Motor neuron (in vitro differentiated cells): ENCODE results near the gene ALOXE3. TPM values are rescaled to one million over a fixed set of nuclear protein-coding genes. Genes with fewer than 3 reads are reported as not detected.
"Not testable (repeated sequence)": the region's sequence is repeated elsewhere in the genome, so short reads cannot be mapped to it uniquely, and the experiment has no call there.

Experiments
- ATAC-seq, 8 experiments: fragments of 200-7000 bp; cut with Tn5 transposase; replicated peaks in 6 of 8; 2 replicates each; pipeline ENCODE4 v1.8.0; 2021; ENCODE audit warnings: mild to moderate bottlenecking in 8 of 8, moderate library complexity in 8 of 8
- H3K27ac ChIP-seq, 2 donors: fragments of 250-450 bp; sonication (Bioruptor Pico); 2 replicates each; pipeline ENCODE4 v1.9.0; 2021; ENCODE audit warnings: antibody characterized with exemption in 2 of 2, mild to moderate bottlenecking in 2 of 2, moderate library complexity in 1 of 2
- H3K4me1 ChIP-seq, 2 donors: fragments of 250-450 bp; sonication (Bioruptor Pico); replicated peaks in 1 of 2; 2 replicates each; pipeline ENCODE4 v1.6.1; 2021; ENCODE audit warnings: antibody characterized with exemption in 2 of 2, mild to moderate bottlenecking in 2 of 2, moderate library complexity in 1 of 2
- H3K4me3 ChIP-seq, 5 donors: fragments of 250-450 bp; sonication (Bioruptor Pico); 2 replicates each; pipeline ENCODE4 v1.9.0; 2021; ENCODE audit warnings: antibody characterized with exemption in 5 of 5, mild to moderate bottlenecking in 5 of 5, moderate library complexity in 4 of 5
- WGBS, 10 experiments: fragments of 450-650 bp; shearing (Covaris generic); methylation state at CpG; one replicate each; pipeline ENCODE4 v1.0.0; 2022; 5-methylcytosine and 5-hydroxymethylcytosine counted together
- in situ Hi-C, 9 experiments: fragments of 400-800 bp; cut with MboI; loops; one replicate each; pipeline ENCODE4 v1.15.0; 2021; ENCODE audit warnings: low sequenced_read_pairs in 9 of 9, low pct_unique_long_range_greater_than_20kb in 2 of 9; ENCODE audit not compliant: unreplicated experiment in 9 of 9
- total RNA-seq, 8 experiments: library from RNA; unstranded; fragments of 300-600 nt; gene quantifications; 2 replicates each; pipeline versions ENCODE4 v1.2.3 to v1.2.4, GENCODE V29; 2022

The ALOXE3 gene
- total RNA-seq, 8 experiments from 2014 or later, result 0.15 to 0.95 (median 0.36) TPM; not detected in 1

GRCh38 chr17:8121407-8121680 is 3.0 kb upstream of the ALOXE3 start:
- in situ Hi-C loops, result no loop called here
- peak overlapping the region; percentile 49 to 74 (median 56) for H3K4me3 ChIP-seq
- no peak for ATAC-seq
- no peak overlapping the region for H3K27ac ChIP-seq
- H3K4me1 ChIP-seq, result peaks cover 6 to 18% of the 10 kb centered on the region in 2 donors
- 0% methylated on average over 2 of the region's 25 CpGs; no CpG with 5 or more reads in 9 of the 10 experiments for WGBS, 10 experiments

GRCh38 chr17:8120520-8121406 is 2.4 kb upstream of the ALOXE3 start:
- peak in 4 of 8 experiments; percentile 0 to 6 (median 1) for ATAC-seq
- Histone ChIP-seq H3K4me1 (peaks cover 6 to 18% of the 10 kb centered on the region in 2 donors), H3K4me3 (peak overlapping the region; percentile 49 to 74 (median 56)), H3K27ac (peak overlapping the region in 1 of 2 donors; percentile 24)
- in situ Hi-C loops, result no loop called here
- WGBS, 10 experiments, result 0 to 3% (median 1%) methylated on average over 6 to 28 of the region's 40 CpGs; no CpG with 5 or more reads in 3 of the 10 experiments

GRCh38 chr17:8119581-8120519 is 1.5 kb upstream of the ALOXE3 start:
- in situ Hi-C loops, result no loop called here
- Histone ChIP-seq H3K4me1 (peaks cover 5 to 13% of the 10 kb centered on the region in 2 donors), H3K27ac (peak overlapping the region in 1 of 2 donors; percentile 24), H3K4me3 (peak overlapping the region; percentile 49 to 74 (median 56))
- WGBS, 10 experiments, result 0 to 2% (median 0%) methylated on average over 8 to 28 of the region's 28 CpGs
- ATAC-seq, result peak; percentile 4 to 45 (median 23)

GRCh38 chr17:8118769-8119580 is 661 bp upstream of the ALOXE3 start:
- in situ Hi-C loops, result no loop called here
- peak; percentile 54 to 68 (median 63) for ATAC-seq
- Histone ChIP-seq H3K4me1 (peaks cover 0 to 6% of the 10 kb centered on the region in 2 donors), H3K27ac (peak overlapping the region; percentile 64 to 85), H3K4me3 (peak overlapping the region; percentile 49 to 74 (median 56))
- WGBS, 10 experiments, result 0 to 9% (median 0%) methylated on average over 1 to 25 of the region's 38 CpGs

GRCh38 chr17:8117367-8117979 is 841 bp downstream of the ALOXE3 start:
- ATAC-seq, result no peak
- in situ Hi-C loops, result no loop called here
- Histone ChIP-seq H3K27ac (no peak overlapping the region), H3K4me1 (no peaks in the 10 kb centered on the region), H3K4me3 (peak overlapping the region; percentile 49 to 74 (median 56))
- 0 to 41% (median 4%) methylated on average over 1 to 10 of the region's 18 CpGs; no CpG with 5 or more reads in 1 of the 10 experiments for WGBS, 10 experiments

- in situ Hi-C loops, result no loop called here
- WGBS, 10 experiments, result 50 to 100% (median 68%) methylated on average over 1 to 5 of the region's 18 CpGs; no CpG with 5 or more reads in 4 of the 10 experiments
- Histone ChIP-seq H3K4me1 (no peaks in the 10 kb centered on the region), H3K4me3 (no peak overlapping the region), H3K27ac (no peak overlapping the region)
- ATAC-seq, result no peak
Measured at GRCh38 chr17:8116776-8117175, 1.5 kb downstream of the ALOXE3 start.

GRCh38 chr17:8110907-8111306 is 7.4 kb downstream of the ALOXE3 start:
- Histone ChIP-seq H3K4me1 (peaks cover 0 to 3% of the 10 kb centered on the region in 2 donors), H3K4me3 (no peak overlapping the region), H3K27ac (no peak overlapping the region)
- WGBS, 10 experiments, result 55 to 100% (median 83%) methylated on average over 1 to 2 of the region's 6 CpGs; no CpG with 5 or more reads in 5 of the 10 experiments
- in situ Hi-C loops, result no loop called here
- no peak for ATAC-seq

- in situ Hi-C loops, result no loop called here
- Histone ChIP-seq H3K4me1 (peaks cover 0 to 3% of the 10 kb centered on the region in 2 donors), H3K4me3 (no peak overlapping the region), H3K27ac (no peak overlapping the region)
- ATAC-seq, result no peak
- WGBS, 10 experiments, result 0 to 70% (median 44%) methylated on average over 1 to 4 of the region's 10 CpGs; no CpG with 5 or more reads in 5 of the 10 experiments
Measured at GRCh38 chr17:8110456-8110804, 7.9 kb downstream of the ALOXE3 start.

- peaks cover 0 to 3% of the 10 kb centered on the region in 2 donors for H3K4me1 ChIP-seq
- WGBS, 10 experiments, result 0 to 20% (median 11%) methylated on average over 1 to 7 of the region's 63 CpGs; no CpG with 5 or more reads in 7 of the 10 experiments
- in situ Hi-C loops, result no loop called here
- peak; percentile 67 to 96 (median 80) for ATAC-seq
- no peak overlapping the region for H3K27ac ChIP-seq
- H3K4me3 ChIP-seq, result peak overlapping the region in 2 of 5 donors; percentile 13 to 17
Measured at GRCh38 chr17:8109661-8110455, 8.5 kb downstream of the ALOXE3 start.

- Histone ChIP-seq H3K27ac (no peak overlapping the region), H3K4me1 (peaks cover 0 to 3% of the 10 kb centered on the region in 2 donors), H3K4me3 (no peak overlapping the region)
- in situ Hi-C loops, result no loop called here
- 90 to 100% (median 91%) methylated on average over 4 to 9 of the region's 33 CpGs; no CpG with 5 or more reads in 7 of the 10 experiments for WGBS, 10 experiments
- ATAC-seq, result peak in 2 of 8 experiments; percentile 3 to 5
Measured at GRCh38 chr17:8108972-8109660, 9.2 kb downstream of the ALOXE3 start.

- H3K27ac ChIP-seq, in situ Hi-C loops, ATAC-seq, H3K4me1 ChIP-seq, H3K4me3 ChIP-seq: not testable (repeated sequence)
- WGBS, 10 experiments, result 90 to 100% methylated on average over 2 to 3 of the region's 4 CpGs; no CpG with 5 or more reads in 8 of the 10 experiments
Measured at GRCh38 chr17:8106980-8107379, 11.3 kb downstream of the ALOXE3 start.
